ENCODE measurements around the gene RNF13. TPM values are rescaled to one million over a fixed set of nuclear protein-coding genes. Genes with fewer than 3 reads are reported as not detected.
A peak's percentile ranks its signal among the peaks of the same experiment; 100 is the strongest.

The RNF13 gene
- total and polyA plus RNA-seq, 12 donors: 28.6 to 136 (median 77.4) TPM

GRCh38 chr3:149901770-149902169 is 88.8 kb downstream of the RNF13 start:
- H3K27me3 ChIP-seq: no peaks in the 10 kb centered on the region
- peaks cover 0 to 10% of the 10 kb centered on the region in 2 donors for H3K4me1 ChIP-seq (replicated peaks in 1 of 2)
- H3K27ac ChIP-seq: no peak overlapping the region
- DNase-seq: no peak
- TF ChIP-seq POLR2A (IDR thresholded peaks at IDR 0.05): no peak
- TF ChIP-seq CTCF (IDR thresholded peaks at IDR 0.05): no peak
- H3K4me3 ChIP-seq: no peak overlapping the region
- no peaks in the 10 kb centered on the region for H3K9me3 ChIP-seq (replicated peaks in 1 of 3)
- intact Hi-C loops (cut with DNase I): no loop called here
- no peaks in the 10 kb centered on the region for H3K36me3 ChIP-seq (replicated peaks in 1 of 2)

- H3K4me3 ChIP-seq: no peak overlapping the region
- peaks cover 0 to 10% of the 10 kb centered on the region in 2 donors for H3K4me1 ChIP-seq (replicated peaks in 1 of 2)
- WGBS, 4 donors: 79 to 86% (median 81%) methylated on average over 3 of the region's 3 CpGs
- intact Hi-C loops (cut with DNase I): no loop called here
- TF ChIP-seq POLR2A (IDR thresholded peaks at IDR 0.05): no peak
- peak in 1 of 6 experiments; percentile 28 for TF ChIP-seq CTCF (IDR thresholded peaks at IDR 0.05)
- no peaks in the 10 kb centered on the region for H3K27me3 ChIP-seq
- no peak overlapping the region for H3K27ac ChIP-seq
- no peaks in the 10 kb centered on the region for H3K9me3 ChIP-seq (replicated peaks in 1 of 3)
- no peak for DNase-seq
- no peaks in the 10 kb centered on the region for H3K36me3 ChIP-seq (replicated peaks in 1 of 2)
Observed at GRCh38 chr3:149902498-149903139, 89.6 kb downstream of the RNF13 start.

- no peaks in the 10 kb centered on the region for H3K36me3 ChIP-seq (replicated peaks in 1 of 2)
- intact Hi-C loops (cut with DNase I): no loop called here
- no peaks in the 10 kb centered on the region for H3K9me3 ChIP-seq (replicated peaks in 1 of 3)
- DNase-seq: no peak
- no peak overlapping the region for H3K27ac ChIP-seq
- TF ChIP-seq POLR2A (IDR thresholded peaks at IDR 0.05): no peak
- TF ChIP-seq CTCF (IDR thresholded peaks at IDR 0.05): no peak
- H3K4me1 ChIP-seq (replicated peaks in 1 of 2): peaks cover 0 to 10% of the 10 kb centered on the region in 2 donors
- H3K27me3 ChIP-seq: no peaks in the 10 kb centered on the region
- no peak overlapping the region for H3K4me3 ChIP-seq
Observed at GRCh38 chr3:149906036-149906435, 93.0 kb downstream of the RNF13 start.

DNA sequence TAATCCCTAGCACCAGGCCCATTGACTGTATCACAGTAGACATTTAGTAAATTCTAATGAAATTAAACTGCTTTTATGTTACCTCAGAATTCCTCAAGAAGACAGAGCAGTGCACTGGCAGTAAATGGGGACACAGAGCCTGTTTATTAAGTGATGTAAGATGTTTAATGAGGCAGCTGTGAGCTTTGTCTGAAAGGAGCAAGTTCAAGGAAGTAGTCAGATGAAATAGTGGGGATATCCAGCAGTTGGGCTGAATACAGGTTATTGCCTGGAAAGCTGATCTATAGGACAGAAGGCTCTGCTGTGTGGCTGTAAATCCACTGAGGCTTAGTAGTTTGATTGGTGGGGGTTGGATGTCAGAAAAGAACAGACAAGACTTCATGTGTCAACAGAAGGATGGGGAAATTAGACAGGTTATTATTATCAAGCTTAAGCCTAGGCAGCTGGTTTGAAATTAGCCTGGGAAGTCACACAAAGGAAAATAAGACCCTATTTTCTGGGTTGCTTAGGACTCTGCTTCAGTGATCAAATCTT is 95.5 kb downstream of the RNF13 start:
- intact Hi-C loops (cut with DNase I): no loop called here
- DNase-seq: no peak
- Histone ChIP-seq H3K36me3 (replicated peaks in 1 of 2) (peaks cover 0 to under 1% of the 10 kb centered on the region in 2 donors), H3K4me3 (no peak overlapping the region), H3K27me3 (no peaks in the 10 kb centered on the region), H3K27ac (no peak overlapping the region), H3K4me1 (replicated peaks in 1 of 2) (peaks cover 0 to 10% of the 10 kb centered on the region in 2 donors), H3K9me3 (replicated peaks in 1 of 3) (no peaks in the 10 kb centered on the region)
- TF ChIP-seq CTCF (IDR thresholded peaks at IDR 0.05) (no peak), POLR2A (IDR thresholded peaks at IDR 0.05) (no peak)
